Activated T-cell treated with anti-CD3 and anti-CD28 coated beads for 24 hours (primary cell): ENCODE data around the gene RAD51B.

Experiments
- DNase-seq: peaks from one replicate; pipeline ENCODE4 v3.0.0-alpha.2; 2020; ENCODE audit warnings: low read depth

RAD51B gene

GRCh38 chr14:68702578-68702977 lies 883.0 kb downstream of the RAD51B start:
- no peak for DNase-seq

GRCh38 chr14:68703093-68703492 lies 883.5 kb downstream of the RAD51B start:
- no peak for DNase-seq

GRCh38 chr14:68704736-68705720 lies 885.4 kb downstream of the RAD51B start:
- DNase-seq = no peak

GRCh38 chr14:68705741-68706283 lies 886.2 kb downstream of the RAD51B start:
- DNase-seq = no peak

- no peak for DNase-seq
These were observed 887.9 kb downstream of the RAD51B start for GRCh38 chr14:68707482-68707881.

GRCh38 chr14:68708343-68708742 lies 888.8 kb downstream of the RAD51B start:
- DNase-seq = no peak

- DNase-seq = no peak
These were observed 889.4 kb downstream of the RAD51B start for GRCh38 chr14:68709007-68709406.

GRCh38 chr14:68710776-68711175 lies 891.2 kb downstream of the RAD51B start:
- no peak for DNase-seq

- DNase-seq = no peak
These were observed 892.2 kb downstream of the RAD51B start for GRCh38 chr14:68711561-68712309.

- DNase-seq = no peak
These were observed 893.3 kb downstream of the RAD51B start for GRCh38 chr14:68712703-68713370.

- DNase-seq = no peak
These were observed 894.2 kb downstream of the RAD51B start for GRCh38 chr14:68713782-68714181.

GRCh38 chr14:68714991-68715924 lies 895.7 kb downstream of the RAD51B start:
- DNase-seq = no peak

GRCh38 chr14:68716698-68717097 lies 897.1 kb downstream of the RAD51B start:
- DNase-seq = no peak

- no peak for DNase-seq
These were observed 898.7 kb downstream of the RAD51B start for GRCh38 chr14:68718023-68718990.

GRCh38 chr14:68719634-68720384 lies 900.2 kb downstream of the RAD51B start:
- no peak for DNase-seq

- no peak for DNase-seq
These were observed 902.6 kb downstream of the RAD51B start for GRCh38 chr14:68722186-68722585.

GRCh38 chr14:68722968-68723566 lies 903.5 kb downstream of the RAD51B start:
- no peak for DNase-seq

- DNase-seq = no peak
These were observed 904.3 kb downstream of the RAD51B start for GRCh38 chr14:68723808-68724268.

- DNase-seq = no peak
These were observed 905.3 kb downstream of the RAD51B start for GRCh38 chr14:68724914-68725313.
